Neuronal stem cell (in vitro differentiated cells): ENCODE results near the gene CDH13.

ENCODE experiments used
- DNase-seq: peaks from one replicate; pipeline ENCODE4 v3.0.0-alpha.2; 2013; ENCODE audit warnings: low spot score
- H2AFZ ChIP-seq: one replicate; pipeline ENCODE4 v1.6.1; 2013; ENCODE audit warnings: mild to moderate bottlenecking, low read length, inconsistent platforms
- H2AK5ac ChIP-seq: 2 replicates; pipeline ENCODE4 v1.6.1; 2013; ENCODE audit warnings: low read depth, mild to moderate bottlenecking, inconsistent platforms, low read length, moderate library complexity, mixed read lengths
- H2BK120ac ChIP-seq: 2 replicates; pipeline ENCODE4 v1.6.1; 2013; ENCODE audit warnings: low read depth, mild to moderate bottlenecking, inconsistent platforms, low read length, moderate library complexity, mixed read lengths
- H2BK12ac ChIP-seq: one replicate; pipeline ENCODE4 v1.6.1; 2013; ENCODE audit warnings: low read length, inconsistent platforms
- H2BK15ac ChIP-seq: 2 replicates; pipeline ENCODE4 v1.6.1; 2013; ENCODE audit warnings: mild to moderate bottlenecking, low read length, inconsistent platforms, mixed read lengths
- H2BK5ac ChIP-seq: one replicate; pipeline ENCODE4 v1.6.1; 2013; ENCODE audit warnings: inconsistent platforms, mild to moderate bottlenecking, low read length, moderate library complexity
- H3K14ac ChIP-seq: one replicate; pipeline ENCODE4 v1.6.1; 2013; ENCODE audit warnings: low read length, inconsistent platforms
- H3K18ac ChIP-seq: 2 replicates; pipeline ENCODE4 v1.6.1; 2013; ENCODE audit warnings: low read length, inconsistent platforms
- H3K23ac ChIP-seq: 2 replicates; pipeline ENCODE4 v1.6.1; 2013; ENCODE audit warnings: low read depth, mild to moderate bottlenecking, mixed read lengths, low read length, inconsistent platforms; ENCODE audit not compliant: poor library complexity
- H3K27ac ChIP-seq: replicated peaks from 3 replicates; pipeline ENCODE4 v1.5.1; 2013; ENCODE audit warnings: low read length, inconsistent platforms
- H3K27me3 ChIP-seq, 3 experiments: 2 replicates each; pipeline ENCODE4 v1.6.1; 2013; ENCODE audit warnings: low read length in 3 of 3, mild to moderate bottlenecking in 2 of 3, inconsistent platforms in 1 of 3, low read depth in 1 of 3, mixed read lengths in 1 of 3, moderate library complexity in 1 of 3; ENCODE audit not compliant: control insufficient read depth in 3 of 3, insufficient read depth in 3 of 3
- H3K36me3 ChIP-seq, 2 donors: replicated peaks in 1 of 2; 2 replicates each; pipeline ENCODE4 v1.6.1; 2013; ENCODE audit warnings: low read length in 2 of 2; ENCODE audit not compliant: control insufficient read depth in 2 of 2, insufficient read depth in 2 of 2
- H3K4ac ChIP-seq: 2 replicates; pipeline ENCODE4 v1.6.1; 2013; ENCODE audit warnings: inconsistent platforms, mild to moderate bottlenecking, low read length, moderate library complexity
- H3K4me1 ChIP-seq, 2 donors: 1 replicate in 1 of 2; 2 replicates in 1 of 2; pipeline ENCODE4 v1.6.1; 2013; ENCODE audit warnings: low read length in 2 of 2, low read depth in 1 of 2; ENCODE audit not compliant: control insufficient read depth in 2 of 2, insufficient read depth in 1 of 2
- H3K4me2 ChIP-seq: one replicate; pipeline ENCODE4 v1.6.1; 2013; ENCODE audit warnings: mild to moderate bottlenecking, low read length, inconsistent platforms; ENCODE audit not compliant: insufficient read depth, poor library complexity, severe bottlenecking
- H3K4me3 ChIP-seq, 2 donors: 2 replicates each; pipeline ENCODE4 v1.5.1; 2013; ENCODE audit warnings: low read length in 2 of 2, mild to moderate bottlenecking in 2 of 2, inconsistent platforms in 1 of 2, moderate library complexity in 1 of 2
- H3K79me1 ChIP-seq: one replicate; pipeline ENCODE4 v1.6.1; 2013; ENCODE audit warnings: low read depth, mild to moderate bottlenecking, inconsistent platforms, low read length, moderate library complexity
- H3K9ac ChIP-seq: one replicate; pipeline ENCODE4 v1.6.1; 2013; ENCODE audit warnings: mild to moderate bottlenecking, low read depth, low read length, inconsistent platforms; ENCODE audit not compliant: poor library complexity
- H3K9me3 ChIP-seq, 2 donors: replicated peaks in 1 of 2; 2 replicates each; pipeline versions ENCODE3 to v1.6.1; 2013; ENCODE audit warnings: low read length in 2 of 2, mild to moderate bottlenecking in 2 of 2, inconsistent platforms in 1 of 2, low read depth in 1 of 2, mixed read lengths in 1 of 2, moderate library complexity in 1 of 2; ENCODE audit not compliant: control insufficient read depth in 2 of 2, insufficient read depth in 1 of 2
- H4K8ac ChIP-seq: one replicate; pipeline ENCODE4 v1.6.1; 2013; ENCODE audit warnings: low read depth, mild to moderate bottlenecking, inconsistent platforms, low read length, moderate library complexity
- H4K91ac ChIP-seq: one replicate; pipeline ENCODE4 v1.6.1; 2013; ENCODE audit warnings: low read length, low read depth, mild to moderate bottlenecking, inconsistent platforms; ENCODE audit not compliant: poor library complexity
- WGBS, 2 donors: extraction: QIAGEN DNeasy Blood & Tissue Kit; methylation state at CpG; one replicate each; pipeline ENCODE4 v1.1.7; 2013; ENCODE audit warnings: missing lambda C conversion rate in 2 of 2, mixed read lengths in 1 of 2; ENCODE audit not compliant: insufficient read length in 2 of 2, insufficient replicate concordance in 1 of 2; ENCODE audit errors: extremely low coverage in 2 of 2; 5-methylcytosine and 5-hydroxymethylcytosine counted together

CDH13 gene

DNA sequence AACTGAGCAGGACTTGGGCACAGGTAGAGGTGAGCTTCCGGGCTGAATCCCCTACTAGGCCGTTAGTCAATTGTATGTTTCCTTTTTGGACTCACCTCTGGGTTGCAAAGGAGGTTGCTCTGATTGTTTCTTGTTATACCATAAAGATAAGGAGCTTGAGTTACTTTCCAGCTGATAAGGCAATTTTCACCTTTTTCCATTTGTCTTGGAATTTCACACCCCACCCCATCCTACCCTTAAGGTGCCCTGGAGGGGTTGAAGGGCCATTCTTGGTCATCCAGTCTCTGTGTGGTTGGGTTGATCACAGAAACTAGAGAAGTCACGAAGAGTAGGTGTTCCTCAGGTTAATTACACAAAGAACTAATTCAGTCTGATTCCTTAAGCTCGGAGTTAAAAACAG lies 162.2 kb downstream of the CDH13 start:
- Histone ChIP-seq H3K4me2 (no peak overlapping the region), H2AK5ac (no peak overlapping the region), H3K9me3 (no peaks in the 10 kb centered on the region), H4K91ac (no peak overlapping the region), H3K27me3 (no peaks in the 10 kb centered on the region), H3K9ac (no peak overlapping the region), H3K14ac (no peak overlapping the region), H3K23ac (no peak overlapping the region), H3K4me3 (no peak overlapping the region), H3K4me1 (peaks cover 0 to 4% of the 10 kb centered on the region in 2 donors), H3K27ac (no peak overlapping the region), H3K36me3 (no peaks in the 10 kb centered on the region), H2AFZ (no peak overlapping the region), H2BK12ac (no peak overlapping the region), H3K18ac (no peak overlapping the region), H4K8ac (no peak overlapping the region), H3K79me1 (no peaks in the 10 kb centered on the region), H2BK120ac (no peak overlapping the region), H2BK15ac (no peak overlapping the region), H3K4ac (no peak overlapping the region), H2BK5ac (no peak overlapping the region)
- no CpG with 5 or more reads among the region's 4 CpGs for WGBS, 2 donors
- DNase-seq, result no peak

DNA sequence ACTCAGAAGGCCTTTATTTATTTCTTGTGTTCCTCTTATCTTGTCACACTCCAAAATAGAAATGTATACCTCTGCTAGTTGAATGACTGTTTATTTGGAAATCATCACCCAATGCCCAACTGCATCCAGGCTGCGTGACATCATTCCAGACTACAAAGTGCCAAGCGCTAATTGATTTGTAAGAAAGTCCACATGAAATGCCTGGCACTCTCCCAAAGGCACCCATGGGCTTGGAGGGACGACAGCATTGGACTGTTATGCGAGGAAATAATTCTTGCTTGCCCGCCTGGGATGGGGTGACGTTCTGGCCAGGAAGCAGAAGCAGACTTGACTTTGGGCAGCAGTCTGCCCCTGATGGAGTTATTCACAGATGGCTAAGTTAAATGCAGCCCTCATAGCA lies 165.9 kb downstream of the CDH13 start:
- no peak overlapping the region for H2BK120ac ChIP-seq
- no CpG with 5 or more reads among the region's 6 CpGs for WGBS, 2 donors
- H3K4me1 ChIP-seq, result peaks cover 0 to 4% of the 10 kb centered on the region in 2 donors

DNA sequence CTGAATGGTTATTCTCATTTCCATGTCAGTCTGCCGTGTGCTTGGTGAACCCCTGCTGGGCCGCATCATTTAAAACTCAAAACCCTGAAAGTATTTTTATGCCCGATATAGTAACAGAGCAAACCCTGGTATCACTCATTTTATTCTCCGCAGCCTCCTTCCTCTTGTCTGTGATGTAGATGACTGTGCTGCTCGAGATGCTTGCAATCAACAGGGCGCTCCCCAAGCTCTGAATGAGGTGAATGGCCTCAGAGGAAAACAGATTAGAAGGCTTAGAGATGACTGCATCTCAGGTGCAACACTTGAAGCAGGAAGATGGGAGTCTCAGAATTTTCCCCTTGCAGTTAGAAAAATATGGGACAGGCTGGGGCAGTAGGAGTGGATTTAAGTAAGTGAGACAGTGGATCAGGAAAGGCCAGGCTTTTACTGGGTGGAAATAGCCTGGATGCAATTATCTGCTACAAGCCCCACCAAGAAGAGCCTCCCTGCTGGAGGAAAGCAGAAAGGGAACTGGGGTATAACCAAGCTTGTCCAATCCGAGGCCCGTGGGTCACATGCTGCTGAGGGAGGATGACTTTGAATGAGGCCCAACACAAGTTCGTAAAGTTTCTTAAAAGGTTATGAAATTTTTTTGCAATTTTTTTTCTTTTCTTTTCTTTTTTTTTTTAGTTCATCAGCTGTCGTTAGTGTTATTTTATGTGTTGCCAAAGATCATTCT lies 166.9 kb downstream of the CDH13 start:
- Histone ChIP-seq H3K9me3 (no peaks in the 10 kb centered on the region), H3K27me3 (no peaks in the 10 kb centered on the region), H2BK15ac (no peak overlapping the region), H3K4ac (no peak overlapping the region), H3K36me3 (no peaks in the 10 kb centered on the region), H2AFZ (no peak overlapping the region), H4K91ac (no peak overlapping the region), H2BK12ac (no peak overlapping the region), H3K9ac (no peak overlapping the region), H3K4me3 (no peak overlapping the region), H3K4me2 (no peak overlapping the region), H2BK5ac (no peak overlapping the region), H3K79me1 (no peaks in the 10 kb centered on the region), H3K18ac (no peak overlapping the region), H2BK120ac (no peak overlapping the region), H2AK5ac (no peak overlapping the region), H3K23ac (no peak overlapping the region), H3K14ac (no peak overlapping the region), H3K4me1 (peaks cover 0 to 4% of the 10 kb centered on the region in 2 donors), H3K27ac (no peak overlapping the region), H4K8ac (no peak overlapping the region)
- no peak for DNase-seq
- no CpG with 5 or more reads among the region's 10 CpGs for WGBS, 2 donors

More for the DNA sequence above, 165.9 kb downstream of the CDH13 start:
- H2AK5ac ChIP-seq, result no peak overlapping the region
- H2AFZ ChIP-seq, result no peak overlapping the region
- H3K18ac ChIP-seq, result no peak overlapping the region
- no peak overlapping the region for H3K4ac ChIP-seq
- no peak overlapping the region for H2BK5ac ChIP-seq
- H3K4me2 ChIP-seq, result no peak overlapping the region
- H2BK12ac ChIP-seq, result no peak overlapping the region
- H4K8ac ChIP-seq, result no peak overlapping the region
- no peak overlapping the region for H3K27ac ChIP-seq
- H3K23ac ChIP-seq, result no peak overlapping the region
- no peaks in the 10 kb centered on the region for H3K36me3 ChIP-seq
- H3K79me1 ChIP-seq, result no peaks in the 10 kb centered on the region
- no peak for DNase-seq
- H3K14ac ChIP-seq, result no peak overlapping the region
- no peak overlapping the region for H2BK15ac ChIP-seq
- H4K91ac ChIP-seq, result no peak overlapping the region
- no peaks in the 10 kb centered on the region for H3K27me3 ChIP-seq
- H3K9ac ChIP-seq, result no peak overlapping the region
- H3K4me3 ChIP-seq, result no peak overlapping the region
- no peaks in the 10 kb centered on the region for H3K9me3 ChIP-seq

DNA sequence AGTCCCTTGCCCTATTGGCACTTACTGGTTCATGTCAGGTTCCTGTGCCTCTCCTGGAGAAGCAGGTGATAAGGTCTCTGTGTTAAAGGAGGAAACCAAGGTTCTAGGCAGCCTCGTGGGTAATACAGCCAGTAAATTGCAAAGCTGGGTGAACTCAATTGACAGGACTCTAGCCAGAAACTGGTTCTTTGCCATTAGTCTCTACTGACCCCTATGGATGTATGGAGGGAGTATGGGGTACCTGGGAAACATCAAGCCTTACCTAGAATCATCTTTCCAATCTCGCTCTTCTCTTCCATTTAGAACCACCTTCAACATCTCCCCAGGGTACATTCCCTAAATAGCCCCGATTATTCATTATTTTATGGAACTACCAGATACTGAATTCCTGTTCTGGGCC lies 169.3 kb downstream of the CDH13 start:
- Histone ChIP-seq H3K4me2 (no peak overlapping the region), H2BK120ac (no peak overlapping the region), H3K27me3 (no peaks in the 10 kb centered on the region), H3K27ac (no peak overlapping the region), H3K79me1 (no peaks in the 10 kb centered on the region), H4K91ac (no peak overlapping the region), H2BK5ac (no peak overlapping the region), H3K4ac (no peak overlapping the region), H3K4me3 (no peak overlapping the region), H3K14ac (no peak overlapping the region), H2AFZ (no peak overlapping the region), H2BK12ac (no peak overlapping the region), H3K4me1 (peaks cover 0 to 4% of the 10 kb centered on the region in 2 donors), H2BK15ac (no peak overlapping the region), H3K36me3 (no peaks in the 10 kb centered on the region), H2AK5ac (no peak overlapping the region), H4K8ac (no peak overlapping the region), H3K18ac (no peak overlapping the region), H3K9ac (no peak overlapping the region), H3K23ac (no peak overlapping the region), H3K9me3 (no peaks in the 10 kb centered on the region)
- no CpG with 5 or more reads among the region's 3 CpGs for WGBS, 2 donors
- DNase-seq, result no peak
